OCI-LY1 (cell line): ENCODE data around the gene UNG.

Source experiments
- EZH2 ChIP-seq: fragments of 200-600 bp; sonication (generic), shearing (Covaris generic); IDR thresholded peaks from 2 replicates; pipeline ENCODE4 v1.8.0; 2017; ENCODE audit warnings: borderline replicate concordance, mixed run types, mild to moderate bottlenecking, antibody characterized with exemption, low read length, moderate library complexity, mixed read lengths
- TF ChIP-seq, protein P1 (sequence below): fragments of 200-600 bp; sonication (generic), shearing (Covaris generic); IDR thresholded peaks from 2 replicates; pipeline ENCODE4 v1.5.1; 2017; ENCODE audit warnings: mild to moderate bottlenecking, antibody characterized with exemption, low read length, moderate library complexity, mixed read lengths

DNA sequence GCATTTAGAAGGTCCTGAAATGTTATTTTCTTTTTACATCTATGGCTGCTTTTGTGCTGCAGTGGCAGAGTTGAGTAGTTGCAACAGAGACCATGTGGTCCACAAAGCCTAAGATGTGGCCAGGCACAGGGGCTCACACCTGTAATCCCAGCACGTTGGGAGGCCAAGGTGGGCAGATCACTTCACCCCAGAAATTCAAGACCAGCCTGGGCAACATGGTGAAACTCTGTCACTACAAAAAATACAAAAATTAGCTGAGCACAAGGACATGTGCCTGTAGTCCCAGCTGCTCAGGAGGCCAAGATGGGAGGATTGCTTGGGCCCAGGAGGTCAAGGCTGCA, 31.6 kb upstream of the UNG start:
- TF ChIP-seq, protein P1, sequence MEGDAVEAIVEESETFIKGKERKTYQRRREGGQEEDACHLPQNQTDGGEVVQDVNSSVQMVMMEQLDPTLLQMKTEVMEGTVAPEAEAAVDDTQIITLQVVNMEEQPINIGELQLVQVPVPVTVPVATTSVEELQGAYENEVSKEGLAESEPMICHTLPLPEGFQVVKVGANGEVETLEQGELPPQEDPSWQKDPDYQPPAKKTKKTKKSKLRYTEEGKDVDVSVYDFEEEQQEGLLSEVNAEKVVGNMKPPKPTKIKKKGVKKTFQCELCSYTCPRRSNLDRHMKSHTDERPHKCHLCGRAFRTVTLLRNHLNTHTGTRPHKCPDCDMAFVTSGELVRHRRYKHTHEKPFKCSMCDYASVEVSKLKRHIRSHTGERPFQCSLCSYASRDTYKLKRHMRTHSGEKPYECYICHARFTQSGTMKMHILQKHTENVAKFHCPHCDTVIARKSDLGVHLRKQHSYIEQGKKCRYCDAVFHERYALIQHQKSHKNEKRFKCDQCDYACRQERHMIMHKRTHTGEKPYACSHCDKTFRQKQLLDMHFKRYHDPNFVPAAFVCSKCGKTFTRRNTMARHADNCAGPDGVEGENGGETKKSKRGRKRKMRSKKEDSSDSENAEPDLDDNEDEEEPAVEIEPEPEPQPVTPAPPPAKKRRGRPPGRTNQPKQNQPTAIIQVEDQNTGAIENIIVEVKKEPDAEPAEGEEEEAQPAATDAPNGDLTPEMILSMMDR, result no peak
- TF ChIP-seq EZH2, result no peak
